Measurements from ENCODE around the gene LMBR1.

GRCh38 chr7:156764766-156765165 lies 128.2 kb downstream of the LMBR1 start:
- TF ChIP-seq EZH2 (IDR thresholded peaks at IDR 0.05; ENCODE audit: borderline replicate concordance, insufficient read depth, low read depth, low read length, poor library complexity, severe bottlenecking) = no peak
- no peak for TF ChIP-seq CTCF (IDR thresholded peaks at IDR 0.05)
